ENCODE data around the gene POU4F1. TPM values are rescaled to one million over a fixed set of nuclear protein-coding genes. Genes with fewer than 3 reads are reported as not detected.

The POU4F1 gene
- polyA plus RNA-seq, 4 donors = 0.06 TPM; not detected in 2

DNA sequence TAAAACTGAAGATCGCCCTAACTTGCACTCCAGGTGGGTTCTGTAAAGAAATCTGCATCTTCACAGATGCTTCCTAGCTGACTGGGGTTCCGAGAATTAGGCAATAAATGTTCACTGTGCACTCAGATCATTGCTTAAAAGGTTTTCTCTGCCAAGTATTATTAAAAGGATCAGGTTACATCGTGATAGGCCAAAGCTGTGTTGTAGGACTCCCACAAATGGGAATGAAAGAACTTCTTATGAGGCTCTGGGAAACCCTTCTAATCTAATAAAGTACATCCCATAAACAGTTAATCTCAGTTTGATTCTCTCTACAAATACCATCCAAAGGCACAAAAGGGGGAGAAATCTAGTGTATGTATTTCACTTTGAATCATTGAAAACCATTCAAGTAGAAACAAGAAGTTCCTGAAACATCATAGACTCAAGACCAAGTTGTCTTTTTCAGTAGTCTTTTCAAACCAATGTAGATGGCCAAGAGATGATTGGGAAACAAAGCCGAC, 7.1 kb upstream of the POU4F1 start:
- FAIRE-seq (no peak), DNase-seq (no peak)
- Histone ChIP-seq H3K4me3 (ENCODE audit: low read depth in 1 of 3, low read length in 3 of 3) (no peak overlapping the region), H3K27me3 (ENCODE audit: control insufficient read depth in 3 of 3, insufficient read depth in 3 of 3, low read length in 3 of 3) (peaks cover 4 to 58% (median 41%) of the 10 kb centered on the region in 3 donors), H3K36me3 (ENCODE audit: control insufficient read depth in 3 of 3, insufficient read depth in 2 of 3, low read depth in 1 of 3, low read length in 3 of 3) (peaks cover 0 to 3% (median 0%) of the 10 kb centered on the region in 3 donors), H3K9me3 (ENCODE audit: control insufficient read depth in 2 of 2, insufficient read depth in 1 of 2, low read depth in 1 of 2, low read length in 1 of 2) (peaks cover 0 to 2% of the 10 kb centered on the region in 2 donors), H3K4me1 (ENCODE audit: control insufficient read depth in 3 of 3, insufficient read depth in 2 of 3, low read depth in 1 of 3, low read length in 2 of 3) (peaks cover 3 to 19% (median 16%) of the 10 kb centered on the region in 3 donors), H3K27ac (ENCODE audit: low read depth in 1 of 3, low read length in 2 of 3) (no peak overlapping the region)
- 24 to 39% (median 38%) methylated on average over 4 of the region's 4 CpGs for WGBS, 3 donors

DNA sequence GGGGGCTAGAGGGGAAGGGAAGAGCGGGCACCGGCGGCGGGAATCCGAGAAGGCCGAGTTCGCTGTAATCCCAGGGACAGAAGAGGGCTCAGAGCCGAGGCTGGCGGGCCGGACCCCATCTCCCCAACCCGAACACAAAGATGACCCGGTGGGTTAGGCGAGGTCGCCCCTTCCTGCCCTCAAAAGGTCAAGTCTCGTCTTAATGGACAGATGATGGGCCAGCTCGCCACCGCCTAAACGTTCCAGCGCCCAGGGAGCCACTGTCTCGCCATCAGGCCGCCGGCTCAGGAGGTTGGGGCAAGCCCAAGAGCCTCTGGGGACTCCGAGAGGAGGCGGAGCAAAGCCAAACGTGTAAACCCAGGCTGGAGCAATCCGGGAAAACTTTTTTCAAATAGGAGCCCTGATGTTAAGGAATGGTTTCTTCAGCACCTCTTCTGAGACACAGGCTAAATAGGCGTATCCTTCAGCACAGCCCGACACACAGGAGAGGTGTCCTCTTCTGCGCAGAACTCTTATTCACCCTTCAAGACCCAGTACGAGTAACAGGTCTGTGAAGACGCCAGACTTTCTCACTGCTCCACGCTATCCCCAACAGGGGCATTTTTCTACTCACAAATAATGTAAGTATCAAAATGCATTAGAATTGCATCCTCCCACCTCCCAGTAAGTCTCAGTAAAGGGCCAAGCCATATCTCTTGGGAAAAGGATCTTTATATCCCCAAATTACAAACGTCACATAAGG, 6.3 kb upstream of the POU4F1 start:
- FAIRE-seq (no peak), DNase-seq (peak in 1 of 2 donors; percentile 40)
- Histone ChIP-seq H3K4me3 (ENCODE audit: low read depth in 1 of 3, low read length in 3 of 3) (peak overlapping the region in 2 of 3 donors; percentile 27 to 58), H3K36me3 (ENCODE audit: control insufficient read depth in 3 of 3, insufficient read depth in 2 of 3, low read depth in 1 of 3, low read length in 3 of 3) (peaks cover 0 to 3% (median 0%) of the 10 kb centered on the region in 3 donors), H3K27me3 (ENCODE audit: control insufficient read depth in 3 of 3, insufficient read depth in 3 of 3, low read length in 3 of 3) (peaks cover 4 to 66% (median 47%) of the 10 kb centered on the region in 3 donors), H3K9me3 (ENCODE audit: control insufficient read depth in 2 of 2, insufficient read depth in 1 of 2, low read depth in 1 of 2, low read length in 1 of 2) (peaks cover 0 to 2% of the 10 kb centered on the region in 2 donors), H3K27ac (ENCODE audit: low read depth in 1 of 3, low read length in 2 of 3) (no peak overlapping the region), H3K4me1 (ENCODE audit: control insufficient read depth in 3 of 3, insufficient read depth in 2 of 3, low read depth in 1 of 3, low read length in 2 of 3) (peaks cover 3 to 19% (median 16%) of the 10 kb centered on the region in 3 donors)
- WGBS, 3 donors = 7 to 15% (median 11%) methylated on average over 26 to 33 of the region's 33 CpGs

DNA sequence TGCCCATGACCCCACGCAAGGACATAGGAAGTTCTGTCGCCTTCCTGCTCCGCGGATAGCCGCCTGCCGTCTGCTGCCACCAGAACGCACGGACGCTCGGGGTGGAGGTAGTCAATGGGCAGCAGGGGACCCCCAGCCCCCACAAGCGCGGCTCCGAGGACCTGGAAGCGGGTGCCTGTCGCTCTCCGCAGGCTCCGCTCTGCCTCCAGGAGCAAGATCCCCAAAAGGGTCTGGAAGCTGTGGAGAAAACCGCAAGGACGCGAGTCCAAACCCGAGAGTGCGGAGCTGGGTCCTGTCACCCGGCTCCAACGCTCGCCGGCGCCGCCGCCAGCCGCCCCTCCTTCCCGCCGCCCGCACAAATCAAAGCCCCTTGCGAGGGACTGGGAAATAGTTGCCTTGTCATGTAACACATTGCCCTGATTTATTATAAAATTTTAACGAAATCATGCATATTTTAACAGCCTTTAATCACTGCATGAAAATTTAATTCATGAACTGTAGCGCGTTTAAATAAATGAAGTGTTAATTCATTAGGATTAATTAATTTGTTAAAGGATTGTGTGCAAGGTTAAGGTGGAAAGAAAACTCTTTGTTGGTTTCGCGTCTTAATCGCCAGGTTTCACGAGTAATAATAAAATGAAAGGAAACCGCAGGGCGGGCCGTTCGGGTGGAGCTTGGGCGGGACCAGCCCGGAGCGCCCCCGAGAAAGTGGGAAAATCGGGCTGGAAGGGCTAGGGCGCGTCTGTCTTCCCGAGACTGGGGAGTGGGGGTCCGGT, 5.5 kb upstream of the POU4F1 start:
- 1 to 2% (median 2%) methylated on average over 54 of the region's 54 CpGs for WGBS, 3 donors

DNA sequence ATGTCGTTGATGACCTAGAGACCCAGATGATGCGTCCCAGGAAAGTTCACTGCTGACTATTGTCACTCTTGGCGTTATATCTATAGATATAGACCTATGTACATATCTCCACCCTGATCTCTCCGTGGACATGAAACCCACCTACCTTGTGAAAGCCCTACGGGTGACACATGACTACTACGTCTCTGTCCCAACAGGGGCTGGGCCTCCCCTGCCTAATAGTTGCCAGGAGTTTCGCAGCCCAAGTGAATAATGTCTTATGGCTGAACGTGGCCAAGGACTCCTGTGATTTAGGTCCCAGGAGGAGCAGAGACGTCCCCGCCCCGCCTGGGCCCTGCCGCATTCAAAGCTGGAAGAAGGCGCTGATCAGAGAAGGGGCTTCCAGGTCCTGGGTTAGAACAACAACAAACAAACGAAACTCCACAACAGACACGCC, 4.9 kb upstream of the POU4F1 start:
- DNase-seq (peak in 1 of 2 donors; percentile 39), FAIRE-seq (no peak)
- Histone ChIP-seq H3K9me3 (ENCODE audit: control insufficient read depth in 2 of 2, insufficient read depth in 1 of 2, low read depth in 1 of 2, low read length in 1 of 2) (peaks cover 0 to 2% of the 10 kb centered on the region in 2 donors), H3K27ac (ENCODE audit: low read depth in 1 of 3, low read length in 2 of 3) (no peak overlapping the region), H3K36me3 (ENCODE audit: control insufficient read depth in 3 of 3, insufficient read depth in 2 of 3, low read depth in 1 of 3, low read length in 3 of 3) (no peaks in the 10 kb centered on the region), H3K27me3 (ENCODE audit: control insufficient read depth in 3 of 3, insufficient read depth in 3 of 3, low read length in 3 of 3) (peaks cover 4 to 79% (median 53%) of the 10 kb centered on the region in 3 donors), H3K4me1 (ENCODE audit: control insufficient read depth in 3 of 3, insufficient read depth in 2 of 3, low read depth in 1 of 3, low read length in 2 of 3) (peaks cover 3 to 23% (median 16%) of the 10 kb centered on the region in 3 donors), H3K4me3 (ENCODE audit: low read depth in 1 of 3, low read length in 3 of 3) (peak overlapping the region in 1 of 3 donors; percentile 58)
- WGBS, 3 donors = 6 to 12% (median 11%) methylated on average over 15 of the region's 15 CpGs

More for the DNA sequence above, 5.5 kb upstream of the POU4F1 start:
- no peak for DNase-seq
- Histone ChIP-seq H3K36me3 (ENCODE audit: control insufficient read depth in 3 of 3, insufficient read depth in 2 of 3, low read depth in 1 of 3, low read length in 3 of 3) (peaks cover 0 to 3% (median 0%) of the 10 kb centered on the region in 3 donors), H3K9me3 (ENCODE audit: control insufficient read depth in 2 of 2, insufficient read depth in 1 of 2, low read depth in 1 of 2, low read length in 1 of 2) (peaks cover 0 to 2% of the 10 kb centered on the region in 2 donors), H3K4me3 (ENCODE audit: low read depth in 1 of 3, low read length in 3 of 3) (peak overlapping the region in 2 of 3 donors; percentile 27 to 58), H3K27ac (ENCODE audit: low read depth in 1 of 3, low read length in 2 of 3) (no peak overlapping the region), H3K4me1 (ENCODE audit: control insufficient read depth in 3 of 3, insufficient read depth in 2 of 3, low read depth in 1 of 3, low read length in 2 of 3) (peaks cover 3 to 20% (median 16%) of the 10 kb centered on the region in 3 donors), H3K27me3 (ENCODE audit: control insufficient read depth in 3 of 3, insufficient read depth in 3 of 3, low read length in 3 of 3) (peaks cover 4 to 73% (median 49%) of the 10 kb centered on the region in 3 donors)
- no peak for FAIRE-seq

DNA sequence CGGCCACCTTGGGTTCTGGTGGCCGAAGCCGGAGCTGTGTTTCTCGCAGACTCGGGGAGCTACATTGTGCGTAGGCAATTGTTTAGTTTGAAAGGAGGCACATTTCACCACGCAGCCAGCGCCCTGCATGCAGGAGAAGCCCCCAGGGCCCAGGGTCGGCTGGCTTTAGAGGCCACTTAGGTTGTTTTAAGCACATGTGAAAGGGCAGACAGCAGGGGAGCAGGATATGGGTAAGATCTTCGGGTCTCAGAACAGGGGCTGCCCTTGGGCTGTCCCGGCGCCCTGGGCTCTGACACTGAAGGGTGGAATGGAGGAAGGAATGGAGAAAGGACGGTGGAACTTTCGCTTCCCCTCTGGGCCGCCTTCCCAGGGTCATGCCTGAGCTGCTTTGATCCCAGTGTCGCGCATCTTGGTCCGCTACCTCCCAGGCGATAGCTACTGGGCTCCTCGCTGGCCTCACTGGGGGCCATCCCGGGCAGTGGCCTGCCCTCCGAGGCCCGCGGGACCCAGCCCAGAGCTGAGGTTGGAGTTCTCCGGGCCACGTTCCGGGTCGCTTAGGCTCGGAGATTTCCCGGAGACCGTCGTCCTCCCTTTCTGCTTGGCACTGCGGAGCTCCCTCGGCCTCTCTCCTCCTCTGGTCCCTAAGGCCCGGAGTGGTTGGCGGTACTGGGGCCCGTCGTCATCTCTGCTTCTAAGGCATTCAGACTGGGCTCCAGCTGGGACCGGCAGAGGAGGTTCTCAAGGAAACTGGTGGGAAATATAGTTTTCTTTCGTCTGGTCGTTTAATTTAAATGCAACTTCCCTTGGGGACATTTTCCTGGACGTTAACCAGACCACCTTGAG, 4.3 kb upstream of the POU4F1 start:
- FAIRE-seq (no peak), DNase-seq (peak in 1 of 2 donors; percentile 28)
- H3K4me1 ChIP-seq (ENCODE audit: control insufficient read depth in 3 of 3, insufficient read depth in 2 of 3, low read depth in 1 of 3, low read length in 2 of 3) = peaks cover 3 to 23% (median 16%) of the 10 kb centered on the region in 3 donors
- H3K27ac ChIP-seq (ENCODE audit: low read depth in 1 of 3, low read length in 2 of 3) = no peak overlapping the region
- WGBS, 3 donors = 7 to 10% (median 9%) methylated on average over 36 to 42 of the region's 42 CpGs
- peaks cover 0 to 2% of the 10 kb centered on the region in 2 donors for H3K9me3 ChIP-seq (ENCODE audit: control insufficient read depth in 2 of 2, insufficient read depth in 1 of 2, low read depth in 1 of 2, low read length in 1 of 2)
- peaks cover 4 to 85% (median 58%) of the 10 kb centered on the region in 3 donors for H3K27me3 ChIP-seq (ENCODE audit: control insufficient read depth in 3 of 3, insufficient read depth in 3 of 3, low read length in 3 of 3)
- no peaks in the 10 kb centered on the region for H3K36me3 ChIP-seq (ENCODE audit: control insufficient read depth in 3 of 3, insufficient read depth in 2 of 3, low read depth in 1 of 3, low read length in 3 of 3)
- H3K4me3 ChIP-seq (ENCODE audit: low read depth in 1 of 3, low read length in 3 of 3) = no peak overlapping the region

DNA sequence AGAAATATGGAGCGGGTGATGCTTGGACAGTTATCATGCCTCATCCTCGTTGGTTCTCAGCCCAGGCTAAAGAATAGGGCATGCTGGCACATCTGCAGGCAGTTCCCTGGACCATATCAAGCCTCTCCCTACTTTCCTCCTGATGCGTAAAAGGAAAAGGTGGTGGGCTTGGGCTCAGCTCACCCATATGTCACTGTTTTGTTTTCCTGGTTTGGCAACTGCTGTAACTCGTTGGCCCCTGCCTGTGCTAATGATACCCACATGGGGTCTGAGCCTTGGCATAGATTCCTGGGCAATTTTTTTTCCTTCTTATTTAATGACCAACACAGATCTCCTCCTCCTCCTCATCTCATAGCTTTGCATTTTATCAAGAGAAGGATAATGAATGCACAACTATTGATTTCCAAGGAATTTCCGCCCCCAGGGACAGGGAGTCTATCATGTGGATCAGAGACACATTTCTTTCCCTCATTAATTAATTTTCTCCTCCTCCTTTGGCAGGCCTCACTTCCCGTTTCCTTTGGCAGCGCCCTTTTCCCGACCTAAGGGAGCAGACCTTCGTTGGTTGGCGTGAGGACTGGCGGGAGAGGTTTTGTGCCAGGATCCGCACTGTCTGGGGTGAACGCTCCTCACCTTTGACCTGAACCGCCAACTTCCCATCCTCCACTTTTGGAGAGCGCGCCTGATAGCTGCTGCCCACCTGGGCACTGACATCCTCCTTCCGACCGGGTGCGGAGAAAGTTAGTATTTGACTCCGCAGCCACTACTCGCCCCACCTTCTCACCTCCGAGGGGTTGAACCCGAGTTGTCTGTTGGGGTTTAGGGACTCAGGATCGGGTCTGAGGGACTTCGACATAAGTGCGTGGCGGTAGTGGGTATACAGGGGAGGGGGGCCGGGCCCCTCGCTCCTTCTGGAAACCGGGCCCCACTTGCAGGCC, 3.4 kb upstream of the POU4F1 start:
- peaks cover 3 to 23% (median 16%) of the 10 kb centered on the region in 3 donors for H3K4me1 ChIP-seq (ENCODE audit: control insufficient read depth in 3 of 3, insufficient read depth in 2 of 3, low read depth in 1 of 3, low read length in 2 of 3)
- H3K27me3 ChIP-seq (ENCODE audit: control insufficient read depth in 3 of 3, insufficient read depth in 3 of 3, low read length in 3 of 3) = peaks cover 4 to 87% (median 62%) of the 10 kb centered on the region in 3 donors

More for the DNA sequence above, 3.4 kb upstream of the POU4F1 start:
- Histone ChIP-seq H3K4me3 (ENCODE audit: low read depth in 1 of 3, low read length in 3 of 3) (no peak overlapping the region), H3K36me3 (ENCODE audit: control insufficient read depth in 3 of 3, insufficient read depth in 2 of 3, low read depth in 1 of 3, low read length in 3 of 3) (no peaks in the 10 kb centered on the region), H3K9me3 (ENCODE audit: control insufficient read depth in 2 of 2, insufficient read depth in 1 of 2, low read depth in 1 of 2, low read length in 1 of 2) (peaks cover 0 to 2% of the 10 kb centered on the region in 2 donors), H3K27ac (ENCODE audit: low read depth in 1 of 3, low read length in 2 of 3) (no peak overlapping the region)
- FAIRE-seq = no peak
- peak in 1 of 2 donors; percentile 15 for DNase-seq
- 8 to 11% (median 9%) methylated on average over 30 of the region's 30 CpGs for WGBS, 3 donors
